HEK293T (cell line): Measurements from ENCODE around the gene CCDC85B.

ENCODE experiments used
- ARNT ChIP-seq: fragments of 450-650 bp; IDR thresholded peaks from 2 replicates; pipeline ENCODE4 v1.6.1; 2017; ENCODE audit warnings: mild to moderate bottlenecking
- BHLHE40 ChIP-seq: fragments of 450-650 bp; IDR thresholded peaks from 2 replicates; pipeline ENCODE4 v1.6.1; 2016; ENCODE audit warnings: mild to moderate bottlenecking, moderate library complexity, borderline replicate concordance
- ELF4 ChIP-seq: fragments of 450-650 bp; IDR thresholded peaks from 2 replicates; pipeline ENCODE4 v1.6.1; 2017; ENCODE audit warnings: antibody characterized with exemption
- FOXA1 ChIP-seq: fragments of 450-650 bp; IDR thresholded peaks from 2 replicates; pipeline ENCODE4 v1.6.1; 2016; ENCODE audit warnings: mild to moderate bottlenecking
- FOXK2 ChIP-seq: fragments of 450-650 bp; IDR thresholded peaks from 2 replicates; pipeline ENCODE4 v1.6.1; 2016; ENCODE audit warnings: mild to moderate bottlenecking
- FOXM1 ChIP-seq: fragments of 450-650 bp; IDR thresholded peaks from 2 replicates; pipeline ENCODE4 v1.6.1; 2017; ENCODE audit warnings: mild to moderate bottlenecking, borderline replicate concordance
- HDGF ChIP-seq: fragments of 450-650 bp; IDR thresholded peaks from 2 replicates; pipeline ENCODE4 v1.6.1; 2017; ENCODE audit warnings: antibody characterized with exemption, borderline replicate concordance
- L3MBTL2 ChIP-seq: fragments of 450-650 bp; conservative IDR thresholded peaks from 2 replicates; pipeline ENCODE4 v1.6.1; 2016; ENCODE audit warnings: mild to moderate bottlenecking
- LEF1 ChIP-seq: fragments of 450-650 bp; IDR thresholded peaks from 2 replicates; pipeline ENCODE4 v1.6.1; 2017; ENCODE audit warnings: mild to moderate bottlenecking, borderline replicate concordance
- NFRKB ChIP-seq: fragments of 450-650 bp; IDR thresholded peaks from 2 replicates; pipeline ENCODE4 v1.6.1; 2016; ENCODE audit warnings: mild to moderate bottlenecking, moderate library complexity
- SP1 ChIP-seq: fragments of 450-650 bp; IDR thresholded peaks from 2 replicates; pipeline ENCODE4 v1.6.1; 2017
- SUZ12 ChIP-seq: fragments of 450-650 bp; IDR thresholded peaks from 2 replicates; pipeline ENCODE4 v1.6.1; 2016; ENCODE audit warnings: mild to moderate bottlenecking
- ZNF384 ChIP-seq: fragments of 450-650 bp; IDR thresholded peaks from 2 replicates; pipeline ENCODE4 v1.6.1; 2016
- TF ChIP-seq, protein P1 (sequence below): fragments of 450-650 bp; IDR thresholded peaks from 2 replicates; pipeline ENCODE4 v1.6.1; 2016

DNA sequence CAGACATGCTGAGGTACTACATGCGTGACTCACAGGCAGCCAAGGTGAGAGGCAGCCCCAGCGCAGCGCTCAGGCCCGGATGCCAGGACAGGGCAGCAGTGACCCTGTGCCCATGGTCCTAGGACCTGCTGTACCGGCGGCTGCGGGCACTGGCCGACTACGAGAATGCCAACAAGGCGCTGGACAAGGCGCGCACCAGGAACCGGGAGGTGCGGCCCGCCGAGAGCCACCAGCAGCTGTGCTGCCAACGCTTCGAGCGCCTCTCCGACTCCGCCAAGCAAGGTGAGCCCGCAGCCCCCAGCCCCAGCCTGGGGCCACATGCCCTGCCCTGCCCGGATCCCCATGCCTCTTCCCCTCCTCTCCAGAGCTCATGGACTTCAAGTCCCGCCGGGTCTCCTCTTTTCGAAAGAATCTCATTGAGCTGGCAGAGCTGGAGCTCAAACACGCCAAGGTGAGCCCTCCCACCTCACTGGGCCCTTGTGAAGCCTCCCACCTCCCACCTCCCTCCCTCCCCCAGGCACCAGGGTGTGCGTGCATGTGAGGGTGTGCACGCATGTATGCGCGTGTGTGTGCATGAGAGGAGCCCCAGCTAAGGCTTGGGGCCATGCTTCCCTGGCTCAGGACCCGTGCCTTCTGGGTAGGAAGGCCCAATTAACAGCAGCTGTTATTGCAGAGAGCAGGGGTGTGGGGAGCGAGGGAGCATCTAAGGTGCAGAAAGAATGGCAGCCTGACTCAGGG lies 37.8 kb upstream of the CCDC85B start:
- TF ChIP-seq ELF4: no peak
- no peak for TF ChIP-seq FOXA1
- no peak for TF ChIP-seq FOXM1
- TF ChIP-seq L3MBTL2: no peak
- TF ChIP-seq SP1: no peak
- no peak for TF ChIP-seq LEF1
- no peak for TF ChIP-seq FOXK2
- TF ChIP-seq ZNF384: no peak
- no peak for TF ChIP-seq HDGF
- no peak for TF ChIP-seq NFRKB
- no peak for TF ChIP-seq ARNT
- TF ChIP-seq, protein P1, sequence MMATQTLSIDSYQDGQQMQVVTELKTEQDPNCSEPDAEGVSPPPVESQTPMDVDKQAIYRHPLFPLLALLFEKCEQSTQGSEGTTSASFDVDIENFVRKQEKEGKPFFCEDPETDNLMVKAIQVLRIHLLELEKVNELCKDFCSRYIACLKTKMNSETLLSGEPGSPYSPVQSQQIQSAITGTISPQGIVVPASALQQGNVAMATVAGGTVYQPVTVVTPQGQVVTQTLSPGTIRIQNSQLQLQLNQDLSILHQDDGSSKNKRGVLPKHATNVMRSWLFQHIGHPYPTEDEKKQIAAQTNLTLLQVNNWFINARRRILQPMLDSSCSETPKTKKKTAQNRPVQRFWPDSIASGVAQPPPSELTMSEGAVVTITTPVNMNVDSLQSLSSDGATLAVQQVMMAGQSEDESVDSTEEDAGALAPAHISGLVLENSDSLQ: no peak
- no peak for TF ChIP-seq BHLHE40
- no peak for TF ChIP-seq SUZ12
